OCI-M2 (cell line): ENCODE results near the gene MDH1.
"Not testable (repeated sequence)": the region's sequence is repeated elsewhere in the genome, so short reads cannot be mapped to it uniquely, and the experiment has no call there.

Experiments used
- DNase-seq: peaks from one replicate; lab custom pipeline; 2025; ENCODE audit not compliant: unreplicated experiment; lab: John Stamatoyannopoulos, UW

MDH1 gene

DNA sequence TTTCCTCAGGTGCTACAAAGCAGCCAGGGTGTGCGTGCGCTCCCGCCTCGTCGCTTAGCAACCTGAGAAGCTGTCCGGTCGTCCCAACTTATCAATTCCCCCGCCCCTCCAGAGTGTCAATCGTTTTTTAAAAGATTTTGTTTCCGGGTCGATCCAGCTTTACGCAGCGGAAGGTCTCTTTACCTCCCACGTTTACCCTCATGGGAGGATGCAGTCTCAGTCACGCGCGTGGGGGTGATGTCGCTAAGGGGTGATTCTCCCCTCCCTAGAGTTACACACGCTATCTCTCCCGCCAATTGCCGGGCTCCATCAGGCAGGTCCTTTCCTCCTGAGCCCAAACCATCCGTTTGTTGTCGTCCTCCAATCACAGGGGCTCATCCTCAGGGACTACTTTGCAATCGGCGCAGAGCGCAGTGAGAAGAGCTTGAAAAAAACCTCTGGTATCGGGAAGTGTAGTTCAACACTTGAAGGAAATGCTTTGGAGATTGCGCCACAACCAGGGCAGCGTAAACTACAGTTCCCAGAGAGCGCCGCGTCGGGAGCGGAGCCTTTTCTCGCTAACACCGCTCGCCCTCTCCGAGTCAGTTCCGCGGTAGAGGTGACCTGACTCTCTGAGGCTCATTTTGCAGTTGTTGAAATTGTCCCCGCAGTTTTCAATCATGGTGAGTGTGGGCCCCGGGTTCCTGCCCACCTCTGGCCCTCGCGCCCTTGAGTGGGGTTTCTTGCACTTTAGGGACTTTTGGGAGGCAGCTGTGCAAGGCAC lies at the start of gene MDH1, which contains the start of gene WDPCP:
Gene MDH1, plus strand, starts transcription at position 579 of the 763 bp plus-strand sequence. Its CDS starts 81 bp downstream, at position 660.
Gene WDPCP, minus strand, starts transcription at position 93 of the 763 bp plus-strand sequence. CDS start 206 bp downstream, outside the sequence.
- DNase-seq, result peak; percentile 81

DNA sequence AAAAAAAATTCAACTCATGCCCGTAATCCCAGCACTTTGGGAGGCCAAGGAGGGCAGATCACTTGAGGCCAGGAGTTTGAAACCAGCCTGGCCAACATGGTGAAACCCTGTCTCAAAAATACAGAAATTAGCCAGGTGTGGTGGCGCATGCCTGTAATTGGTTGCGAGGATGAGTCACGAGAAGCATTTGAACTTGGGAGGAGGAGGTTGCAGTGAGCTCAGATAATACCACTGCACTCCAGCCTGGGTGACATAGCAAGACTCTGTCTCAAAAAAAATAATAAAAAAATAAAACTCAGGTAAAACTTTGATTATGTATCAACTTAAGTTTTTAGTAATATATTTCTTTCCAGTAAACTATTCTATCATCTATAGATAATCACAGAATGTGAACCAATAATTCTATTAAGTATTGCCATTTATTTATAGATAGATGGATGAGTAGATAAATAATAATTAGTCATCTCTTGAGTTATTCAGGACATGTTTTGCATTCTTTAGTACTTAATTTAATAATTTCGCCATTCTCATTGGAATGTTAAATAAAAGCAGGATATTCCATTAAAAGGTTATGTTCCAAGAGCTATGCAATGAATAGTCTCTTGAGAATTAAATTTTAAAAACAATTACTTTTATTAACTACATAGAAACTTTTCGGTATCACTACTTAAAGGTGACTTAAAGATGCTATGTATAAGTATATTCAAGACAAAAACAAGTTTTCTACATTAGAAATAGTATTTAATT lies 49.2 kb upstream of the MDH1 start:
- DNase-seq, result no peak

DNA sequence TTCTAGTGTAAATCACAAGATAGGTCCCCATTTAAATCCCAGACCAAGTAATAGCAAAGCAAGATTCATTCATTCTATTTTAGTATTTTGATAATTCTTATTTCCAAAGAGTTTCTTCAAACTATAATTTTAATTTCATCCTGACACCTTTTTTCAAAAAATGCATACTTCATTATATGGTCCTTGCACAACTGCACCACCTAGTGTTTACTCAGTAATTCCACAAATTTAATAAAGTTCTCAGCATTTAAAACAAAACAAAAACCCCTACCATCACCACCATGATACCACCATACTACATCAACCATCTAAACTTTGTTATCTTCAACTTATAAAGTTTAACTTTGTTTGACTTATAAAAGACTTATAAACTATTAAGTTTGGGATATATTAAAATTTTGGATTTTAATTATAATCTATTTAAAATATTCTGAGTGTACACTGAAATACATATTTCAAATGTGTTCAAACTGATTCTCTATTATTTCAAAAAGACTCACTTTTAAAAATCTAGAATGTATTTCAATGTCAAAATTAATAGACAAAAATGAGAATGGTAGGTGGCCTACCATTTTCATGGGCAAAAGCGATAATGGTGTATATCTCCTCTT lies 44.6 kb upstream of the MDH1 start:
- no peak for DNase-seq

DNA sequence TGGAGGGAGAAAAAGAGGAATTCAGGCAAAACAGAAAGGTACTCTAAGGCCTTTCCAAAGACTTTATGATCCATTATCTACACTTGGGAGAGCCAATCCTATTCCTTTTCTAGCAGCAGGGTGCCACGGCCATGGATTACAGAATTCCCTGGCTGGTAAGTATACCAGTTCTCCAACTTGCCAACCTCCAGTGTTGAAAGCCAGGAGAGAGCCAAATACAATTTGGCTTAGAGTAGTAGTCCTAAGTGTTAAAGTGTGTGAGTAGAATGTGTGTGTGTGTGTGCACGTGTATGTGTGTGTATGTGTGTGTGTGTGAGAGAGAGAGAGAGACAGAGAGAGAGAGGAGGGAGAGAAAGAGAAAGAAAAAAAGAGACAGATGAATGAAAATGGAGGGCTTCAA lies 43.7 kb upstream of the MDH1 start:
- DNase-seq, result no peak

DNA sequence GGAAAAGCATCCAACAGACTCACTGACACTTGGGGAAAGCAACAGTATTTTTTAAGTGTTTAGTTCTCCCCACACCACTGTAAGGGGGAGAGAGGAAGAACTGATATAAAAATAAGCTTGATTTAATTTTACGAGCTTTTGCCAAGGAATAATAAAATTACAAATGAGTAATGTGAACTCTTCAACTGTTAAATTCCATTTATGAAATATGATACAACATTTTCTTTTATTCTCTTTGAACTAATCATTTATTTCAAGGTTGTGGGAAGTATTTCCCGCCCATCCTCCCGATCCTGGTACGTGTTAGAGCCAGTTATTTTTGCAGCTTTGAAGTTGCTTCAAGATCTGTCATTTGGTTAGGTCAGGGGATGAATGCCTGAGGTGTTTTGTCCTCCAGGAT lies 35.7 kb upstream of the MDH1 start:
- DNase-seq, result no peak

DNA sequence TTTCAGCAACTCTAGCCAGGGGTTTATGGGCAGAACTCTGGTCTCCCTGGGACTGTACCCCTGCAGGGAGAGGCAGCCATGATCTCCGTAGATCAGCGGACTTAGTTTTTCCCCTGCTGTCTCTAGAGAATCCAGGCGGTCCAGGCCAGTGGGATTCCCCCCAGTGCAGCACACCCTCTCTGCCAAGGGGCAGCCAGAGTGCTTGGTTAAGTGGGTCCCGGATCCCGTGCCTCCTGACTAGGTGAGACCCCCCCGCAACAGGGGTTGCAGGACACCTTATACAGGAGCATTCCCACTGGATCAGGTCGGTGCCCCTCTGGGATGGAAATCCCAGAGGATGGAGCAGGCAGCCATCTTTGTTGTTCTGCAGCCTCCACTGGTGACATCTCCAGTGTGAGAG lies 33.5 kb upstream of the MDH1 start:
- no peak for DNase-seq

DNA sequence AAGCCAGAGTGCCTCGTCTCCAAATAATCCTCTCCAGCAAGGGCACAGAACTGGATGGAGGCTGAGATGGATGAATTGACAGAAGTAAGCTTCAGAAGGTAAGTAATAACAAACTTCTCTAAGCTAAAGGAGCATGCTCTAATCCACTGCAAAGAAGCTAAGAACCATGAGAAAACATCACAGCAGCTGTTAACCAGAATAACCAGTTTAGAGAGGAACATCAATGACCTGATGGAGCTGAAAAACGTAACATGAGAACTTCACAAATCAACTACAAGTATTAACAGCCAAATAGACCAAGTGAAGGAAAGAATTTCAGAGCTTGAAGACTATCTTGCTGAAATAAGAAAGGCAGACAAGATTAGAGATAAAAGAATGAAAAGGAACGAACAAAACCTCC lies 32.8 kb upstream of the MDH1 start:
- no peak for DNase-seq

DNA sequence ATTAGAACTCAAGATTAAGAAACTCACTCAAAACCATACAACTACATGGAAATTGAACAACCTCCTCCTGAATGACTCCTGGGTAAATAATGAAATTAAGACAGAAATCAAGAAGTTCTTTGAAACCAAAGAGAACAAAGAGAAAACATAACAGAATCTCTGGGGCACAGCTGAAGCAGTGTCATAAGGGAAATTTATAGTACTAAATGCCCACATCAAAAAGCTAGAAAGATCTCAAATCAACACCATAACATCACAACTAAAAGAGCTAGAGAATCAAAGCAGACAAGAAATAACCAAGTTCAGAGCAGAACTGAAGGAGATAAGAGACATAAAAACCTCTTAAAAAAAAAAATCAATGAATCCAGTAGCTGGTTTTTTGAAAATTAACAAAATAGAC lies 30.9 kb upstream of the MDH1 start:
- not testable (repeated sequence) for DNase-seq

DNA sequence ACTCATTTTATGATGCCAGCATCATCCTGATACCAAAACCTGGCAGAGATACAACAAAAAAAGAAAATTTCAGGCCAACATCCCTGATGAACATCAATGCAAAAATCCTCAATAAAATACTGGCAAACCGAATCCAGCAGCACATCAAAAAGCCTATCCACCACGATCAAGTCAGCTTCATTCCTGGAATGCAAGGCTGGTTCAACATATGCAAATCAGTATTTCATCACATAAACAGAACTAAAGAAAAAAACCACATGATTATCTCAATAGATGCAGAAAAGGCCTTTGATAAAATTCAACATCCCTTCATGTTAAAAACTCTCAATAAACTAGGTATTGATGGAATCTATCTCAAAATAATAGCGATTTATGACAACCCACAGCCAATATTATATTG lies 29.8 kb upstream of the MDH1 start:
- not testable (repeated sequence) for DNase-seq

DNA sequence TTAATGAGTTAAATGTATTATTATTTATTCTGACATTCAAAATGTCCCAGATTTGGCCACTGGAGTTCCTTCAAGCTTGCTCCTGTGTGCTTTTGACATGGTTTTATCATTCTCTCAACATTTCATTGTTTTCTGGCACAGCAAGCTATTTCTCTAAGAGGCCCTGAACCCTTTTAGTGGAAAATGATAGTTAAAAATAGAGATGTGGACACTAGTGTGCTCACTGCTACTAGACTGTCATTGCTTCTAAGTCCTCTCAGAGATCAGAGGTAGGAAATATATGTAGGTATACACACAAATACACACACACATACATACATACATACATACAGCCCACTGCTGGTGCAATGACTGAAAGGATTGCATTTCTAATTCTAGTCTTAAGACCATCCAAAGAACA lies 26.0 kb upstream of the MDH1 start:
- DNase-seq, result no peak

DNA sequence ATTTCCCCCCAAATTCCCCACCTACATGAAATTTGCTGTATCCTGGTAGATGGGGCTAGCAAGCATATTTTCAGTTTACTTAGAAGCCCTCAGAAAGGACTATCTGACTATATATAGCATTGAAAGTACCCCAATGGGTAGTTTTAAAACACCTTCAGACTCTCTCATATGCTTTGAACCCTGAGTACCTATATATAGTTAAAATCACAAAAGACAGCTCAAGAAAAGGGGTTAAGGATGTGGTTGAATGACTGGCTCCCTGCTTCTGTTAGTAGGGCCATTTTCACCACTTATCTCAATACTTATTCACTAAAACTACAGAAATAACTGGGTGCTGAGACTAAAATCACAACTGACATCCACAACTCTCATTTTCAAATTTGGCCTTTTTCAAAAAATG lies 19.0 kb upstream of the MDH1 start:
- no peak for DNase-seq

DNA sequence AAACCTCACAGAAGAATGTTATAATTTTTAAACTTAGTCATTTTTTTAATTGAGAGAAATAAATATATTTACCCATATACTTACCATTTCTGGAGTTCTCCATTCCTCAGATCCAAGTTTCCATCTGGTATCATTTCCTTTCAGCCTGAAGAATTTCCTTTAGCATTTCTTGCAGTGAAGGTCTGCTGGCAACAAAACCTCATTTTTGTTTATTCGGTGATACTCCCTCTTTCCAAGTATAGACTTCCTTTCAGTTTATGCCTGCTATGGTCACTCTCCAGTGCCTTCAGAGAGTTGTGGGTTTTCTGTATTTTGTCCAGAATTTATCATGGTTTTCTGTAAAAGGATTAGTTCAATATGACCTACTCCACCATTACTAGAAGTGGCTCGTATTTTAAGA lies 17.5 kb upstream of the MDH1 start:
- no peak for DNase-seq

DNA sequence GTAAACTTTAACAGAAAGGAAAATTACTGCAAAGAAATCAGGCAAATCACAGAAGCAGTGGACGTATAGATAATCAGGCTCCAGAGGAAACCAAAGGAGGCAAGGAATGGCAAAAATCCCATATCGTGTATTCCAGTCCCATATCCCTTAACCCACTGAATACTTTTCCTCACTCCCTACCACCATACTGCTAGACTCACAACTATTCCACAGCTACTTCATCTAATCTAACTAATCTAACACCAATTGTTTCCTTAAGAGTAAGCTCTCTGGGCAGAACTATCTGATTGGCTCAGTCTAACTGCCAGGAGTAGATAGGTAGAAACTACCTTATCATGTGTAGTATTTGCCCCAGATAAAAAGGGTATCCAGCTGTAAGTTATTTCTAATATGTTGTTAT lies 16.8 kb upstream of the MDH1 start:
- no peak for DNase-seq

DNA sequence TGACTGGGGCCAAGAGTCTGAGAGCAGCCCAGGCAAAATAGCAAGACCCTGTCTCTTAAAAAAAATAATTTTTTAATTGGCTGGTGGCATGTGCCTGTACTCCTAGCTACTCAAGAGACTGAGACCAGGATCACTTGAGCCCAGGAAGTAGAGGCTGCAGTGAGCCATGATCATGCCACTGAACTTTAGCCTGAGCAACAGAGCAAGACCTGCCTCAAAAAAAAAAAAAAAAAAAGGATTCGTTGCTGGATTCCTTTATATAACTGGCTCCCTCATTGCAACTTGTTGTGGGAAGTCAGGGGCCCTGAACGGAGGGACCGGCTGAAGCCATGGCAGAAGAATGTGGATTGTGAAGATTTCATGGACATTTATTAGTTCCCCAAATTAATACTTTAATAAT lies 15.7 kb upstream of the MDH1 start:
- not testable (repeated sequence) for DNase-seq

DNA sequence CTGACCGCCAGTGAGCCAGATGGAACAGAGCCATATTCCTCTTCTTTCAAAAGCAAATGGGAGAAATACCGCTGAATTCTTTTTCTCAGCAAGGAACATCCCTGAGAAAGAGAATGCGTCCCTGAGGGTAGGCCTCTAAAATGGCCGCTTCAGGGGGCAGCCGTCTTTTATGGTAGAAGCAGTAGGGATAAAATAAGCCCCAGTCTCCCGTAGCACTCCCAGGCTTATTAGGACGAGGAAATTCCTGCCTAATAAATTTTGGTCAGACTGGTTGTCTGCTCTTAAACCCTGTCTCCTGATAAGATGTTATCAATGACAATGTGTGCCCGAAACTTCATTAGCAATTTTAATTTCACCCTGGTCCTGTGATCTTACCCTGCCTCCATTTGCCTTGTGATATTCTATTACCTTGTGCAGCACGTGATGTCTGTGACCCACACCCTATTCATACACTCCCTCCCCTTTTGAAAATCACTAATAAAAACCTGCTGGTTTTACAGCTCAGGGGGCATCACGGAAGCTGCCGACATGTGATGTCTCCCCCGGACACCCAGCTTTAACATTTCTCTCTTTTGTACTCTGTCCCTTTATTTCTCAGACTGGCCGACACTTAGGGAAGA lies 14.9 kb upstream of the MDH1 start:
- not testable (repeated sequence) for DNase-seq

DNA sequence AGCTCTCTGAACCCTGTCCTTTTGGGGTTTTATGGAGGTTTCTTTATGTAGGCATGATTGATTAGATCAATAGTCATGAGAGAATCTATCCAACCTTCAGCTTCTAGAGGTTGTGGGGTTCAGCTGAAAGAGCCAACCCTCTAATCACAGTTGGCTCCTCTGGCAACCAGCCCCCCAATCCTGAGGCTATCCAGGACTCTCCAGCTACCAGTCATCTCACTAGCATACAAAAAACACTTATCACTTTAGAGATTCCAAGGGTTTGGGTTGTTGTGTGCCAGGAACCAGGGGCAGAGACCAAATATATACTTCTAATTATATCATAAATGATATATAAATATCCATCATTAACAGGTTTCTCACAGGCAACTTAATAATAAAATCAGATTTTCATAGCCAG lies 12.2 kb upstream of the MDH1 start:
- no peak for DNase-seq

DNA sequence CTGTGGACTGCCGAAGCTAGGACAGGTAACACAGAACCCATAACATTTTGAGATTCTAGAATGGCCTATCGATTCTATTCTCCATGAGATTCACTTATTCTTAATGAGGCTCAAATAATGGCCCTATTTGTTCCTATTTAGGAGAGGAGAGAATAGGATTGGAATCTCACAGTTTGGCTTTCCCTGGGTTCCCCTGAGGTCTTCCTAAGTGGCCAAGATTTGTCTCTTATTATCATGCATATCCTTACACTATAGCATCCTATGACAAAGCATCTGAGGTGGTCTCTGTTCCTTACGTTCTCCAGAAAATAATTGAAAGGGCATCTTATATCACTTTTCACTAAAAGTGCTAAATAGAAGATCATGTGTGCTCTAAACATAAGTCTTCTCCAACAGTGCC lies 10.0 kb upstream of the MDH1 start:
- no peak for DNase-seq

DNA sequence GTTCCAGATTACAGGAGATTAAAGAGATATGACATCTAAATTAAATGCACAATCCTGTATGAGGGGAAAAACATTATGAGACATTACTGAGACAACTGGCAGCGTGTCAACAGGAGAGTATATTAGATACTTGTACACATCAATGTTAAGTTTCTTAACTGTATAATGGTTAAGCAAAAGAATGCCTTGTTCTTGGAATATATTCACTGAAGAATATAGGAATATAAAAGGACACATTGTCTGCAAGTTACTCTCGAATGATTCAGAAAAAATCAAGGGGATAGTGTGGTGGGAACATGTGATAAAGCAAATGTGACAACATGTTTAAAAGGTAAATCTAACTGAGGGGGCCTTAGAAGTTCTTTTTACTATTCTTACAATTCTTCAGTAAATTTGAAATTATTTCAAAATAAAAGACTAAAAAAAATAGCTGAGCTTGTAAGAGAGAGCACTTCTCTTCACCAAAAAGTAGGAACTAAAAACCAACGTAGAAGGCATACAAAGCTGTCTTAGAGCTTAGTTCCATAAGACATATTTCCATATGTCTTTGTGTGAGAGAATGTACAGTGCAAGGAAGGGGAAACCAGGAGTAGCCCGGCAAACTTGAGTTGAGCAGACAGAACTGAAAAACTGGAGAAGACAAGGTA lies 8.0 kb upstream of the MDH1 start:
- no peak for DNase-seq

DNA sequence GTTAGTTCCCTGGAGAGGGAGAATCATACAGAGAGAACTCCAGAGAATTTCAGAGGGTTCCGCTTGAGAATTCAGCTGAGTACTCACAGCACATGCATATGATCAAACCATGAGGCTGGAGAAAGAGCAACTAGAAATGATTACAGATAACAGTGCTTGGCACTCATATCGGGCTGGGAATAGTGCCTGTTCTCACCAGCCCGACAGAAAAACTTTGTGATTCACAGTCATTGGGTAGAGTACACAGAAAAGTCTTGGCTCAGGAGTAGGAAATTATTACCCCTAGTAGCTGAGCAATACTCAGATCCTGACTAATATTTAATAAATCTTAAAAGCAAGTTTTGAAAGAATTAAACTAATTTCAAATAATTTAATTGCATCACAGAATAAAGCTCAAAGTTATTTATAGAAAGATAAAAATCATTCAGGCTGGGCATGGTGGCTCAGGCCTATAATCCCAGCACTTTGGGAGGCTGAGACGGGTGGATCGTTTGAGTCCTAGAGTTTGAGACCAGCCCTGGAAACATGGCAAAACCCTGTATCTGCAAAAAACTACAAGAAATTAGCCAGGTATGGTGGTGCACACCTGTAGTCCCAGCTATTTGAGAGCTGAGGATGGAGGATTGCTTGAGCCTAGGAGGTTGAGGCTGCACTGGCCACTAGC lies 7.3 kb upstream of the MDH1 start:
- no peak for DNase-seq

DNA sequence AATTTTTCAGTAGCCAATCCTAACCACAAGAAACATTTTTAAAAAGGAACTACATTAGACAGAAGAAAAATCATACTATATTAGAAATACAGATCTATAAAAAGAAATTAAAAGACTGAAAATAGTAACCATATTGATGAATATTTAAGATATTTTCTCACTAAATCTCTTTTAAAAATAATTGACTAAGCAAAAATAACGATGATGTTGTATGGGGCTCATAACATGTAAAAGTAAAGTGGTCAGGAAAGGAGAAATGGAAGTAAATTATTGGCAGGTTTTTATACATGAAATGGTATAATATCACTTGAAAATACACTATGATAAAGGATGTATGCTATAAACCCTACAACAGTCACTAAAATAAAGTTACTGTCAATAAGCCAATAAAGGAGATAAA lies 5.9 kb upstream of the MDH1 start:
- no peak for DNase-seq
